Erythroblast (primary cell): Measurements from ENCODE around the gene RTL9.

Experiments
- GATA1 ChIP-seq: IDR thresholded peaks from 2 replicates; pipeline ENCODE4 v1.6.1; 2011; ENCODE audit warnings: low read depth, mild to moderate bottlenecking, control low read depth, low read length, moderate library complexity
- POLR2A ChIP-seq: IDR thresholded peaks from 2 replicates; pipeline ENCODE4 v1.6.1; 2011; ENCODE audit warnings: mild to moderate bottlenecking, low read length

DNA sequence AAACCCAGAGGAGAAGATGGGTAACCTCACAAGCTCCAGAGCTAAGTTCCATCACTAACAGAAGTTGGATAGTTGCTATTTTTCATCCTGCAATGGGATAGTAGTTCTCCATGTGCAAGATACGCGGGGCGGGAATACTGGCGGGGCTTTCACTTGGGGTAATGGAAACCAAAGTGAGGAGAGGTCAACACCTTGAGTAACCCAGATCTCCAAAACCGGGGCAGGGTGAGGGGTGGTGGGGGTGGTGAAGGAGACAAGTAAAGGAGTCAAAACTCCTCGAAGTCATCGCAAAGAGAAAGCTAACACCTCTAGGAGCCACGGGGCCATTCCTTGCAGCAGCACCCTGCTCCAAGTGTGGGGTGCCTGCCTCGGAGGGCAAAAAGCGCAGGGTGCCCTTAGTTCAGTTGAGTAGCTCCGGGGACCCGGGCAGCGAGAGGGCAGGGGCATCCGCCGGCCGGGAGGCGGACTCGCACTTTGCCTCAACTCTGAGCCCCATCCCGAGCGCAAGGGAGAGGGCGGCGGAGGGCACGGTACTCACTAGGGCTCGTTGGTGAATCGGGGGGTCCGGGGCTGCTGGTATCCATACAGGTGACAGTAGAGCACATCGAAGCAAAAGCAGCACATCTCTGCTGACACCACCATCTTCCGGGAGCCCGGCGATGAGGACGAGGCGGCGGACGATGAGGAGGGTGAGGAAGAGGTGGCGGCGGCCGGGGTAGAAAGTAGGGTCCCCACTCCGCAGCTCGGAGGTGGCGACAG lies 41.4 kb upstream of the RTL9 start:
- no peak for TF ChIP-seq POLR2A
- no peak for TF ChIP-seq GATA1
